Hepatocyte (in vitro differentiated cells): ENCODE results near the gene PRSS1.

ENCODE experiments used
- EZH2 ChIP-seq: fragments of 200-600 bp; sonication (generic); IDR thresholded peaks from 2 replicates; pipeline ENCODE4 v1.6.1; 2016; ENCODE audit warnings: antibody characterized with exemption, mild to moderate bottlenecking, borderline replicate concordance
- TF ChIP-seq, protein P1 (sequence below): fragments of 200-600 bp; sonication (generic); IDR thresholded peaks from 2 replicates; pipeline ENCODE4 v1.5.1; 2016; ENCODE audit warnings: antibody characterized with exemption, mild to moderate bottlenecking; ENCODE audit not compliant: poor library complexity

DNA sequence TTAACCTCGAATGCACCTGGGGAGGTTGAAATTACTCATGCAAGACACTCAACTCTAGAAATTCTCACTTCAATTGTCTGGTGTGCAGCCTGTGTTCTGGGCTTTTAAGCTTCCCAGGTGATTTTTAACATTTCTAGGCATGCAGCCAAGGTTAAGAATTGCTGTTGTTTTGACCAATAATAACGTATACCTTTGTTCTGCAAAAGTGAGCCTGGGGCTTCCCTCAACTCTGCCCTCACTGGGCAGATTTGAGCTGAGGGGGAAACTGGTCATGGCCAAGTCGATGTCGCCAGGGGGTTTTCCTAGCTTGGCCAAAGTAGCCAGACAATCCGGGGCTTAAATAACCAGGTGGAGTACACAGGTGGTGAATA lies 22.1 kb downstream of the PRSS1 start:
- no peak for TF ChIP-seq EZH2
- TF ChIP-seq, protein P1, sequence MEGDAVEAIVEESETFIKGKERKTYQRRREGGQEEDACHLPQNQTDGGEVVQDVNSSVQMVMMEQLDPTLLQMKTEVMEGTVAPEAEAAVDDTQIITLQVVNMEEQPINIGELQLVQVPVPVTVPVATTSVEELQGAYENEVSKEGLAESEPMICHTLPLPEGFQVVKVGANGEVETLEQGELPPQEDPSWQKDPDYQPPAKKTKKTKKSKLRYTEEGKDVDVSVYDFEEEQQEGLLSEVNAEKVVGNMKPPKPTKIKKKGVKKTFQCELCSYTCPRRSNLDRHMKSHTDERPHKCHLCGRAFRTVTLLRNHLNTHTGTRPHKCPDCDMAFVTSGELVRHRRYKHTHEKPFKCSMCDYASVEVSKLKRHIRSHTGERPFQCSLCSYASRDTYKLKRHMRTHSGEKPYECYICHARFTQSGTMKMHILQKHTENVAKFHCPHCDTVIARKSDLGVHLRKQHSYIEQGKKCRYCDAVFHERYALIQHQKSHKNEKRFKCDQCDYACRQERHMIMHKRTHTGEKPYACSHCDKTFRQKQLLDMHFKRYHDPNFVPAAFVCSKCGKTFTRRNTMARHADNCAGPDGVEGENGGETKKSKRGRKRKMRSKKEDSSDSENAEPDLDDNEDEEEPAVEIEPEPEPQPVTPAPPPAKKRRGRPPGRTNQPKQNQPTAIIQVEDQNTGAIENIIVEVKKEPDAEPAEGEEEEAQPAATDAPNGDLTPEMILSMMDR = no peak
